Calu3 (cell line): ENCODE results near the gene DMKN. TPM values are rescaled to one million over a fixed set of nuclear protein-coding genes. Genes with fewer than 3 reads are reported as not detected.
A peak's percentile ranks its signal among the peaks of the same experiment; 100 is the strongest.

Experiments used
- BruUV-seq: library from RNA; stranded (reverse); fragments of 400-500 nt; replicated peaks from 2 replicates; lab custom pipeline; 2021; lab: Mats Ljungman, UMichigan
- CTCF ChIA-PET: fragments of 300-600 bp; sonication (Branson Sonifier 250); formaldehyde crosslinking; loops from one replicate; lab custom pipeline; 2022; ENCODE audit warnings: antibody characterized with exemption; lab: Charles Lee
- DNase-seq: peaks from one replicate; pipeline ENCODE4 v3.0.0; 2022
- H3K27ac Mint-ChIP-seq: one replicate; pipeline ENCODE4 v1.8.0; 2022; ENCODE audit warnings: mixed read lengths; ENCODE audit not compliant: unreplicated experiment
- H3K27me3 Mint-ChIP-seq: one replicate; pipeline ENCODE4 v1.8.0; 2022; ENCODE audit warnings: mixed read lengths; ENCODE audit not compliant: unreplicated experiment
- H3K36me3 Mint-ChIP-seq: one replicate; pipeline ENCODE4 v1.8.0; 2022; ENCODE audit warnings: mild to moderate bottlenecking, moderate library complexity, mixed read lengths; ENCODE audit not compliant: insufficient read depth, unreplicated experiment
- H3K4me1 Mint-ChIP-seq: one replicate; pipeline ENCODE4 v1.8.0; 2022; ENCODE audit warnings: mild to moderate bottlenecking, low read depth, mixed read lengths; ENCODE audit not compliant: unreplicated experiment
- H3K4me3 Mint-ChIP-seq: one replicate; pipeline ENCODE4 v1.8.0; 2022; ENCODE audit warnings: mild to moderate bottlenecking, low read depth, moderate library complexity, mixed read lengths; ENCODE audit not compliant: unreplicated experiment
- H3K9me3 Mint-ChIP-seq: one replicate; pipeline ENCODE4 v1.8.0; 2022; ENCODE audit warnings: low read depth, mixed read lengths; ENCODE audit not compliant: unreplicated experiment
- CTCF ChIP-seq: fragments of 200-600 bp; IDR thresholded peaks from one replicate; pipeline ENCODE4 v1.8.0; 2022; ENCODE audit warnings: antibody characterized with exemption; ENCODE audit not compliant: unreplicated experiment
- intact Hi-C: fragments of 100-400 bp; cut with micrococcal nuclease; formaldehyde crosslinking; loops from one replicate; pipeline ENCODE4 v1.10.0; 2022; ENCODE audit not compliant: unreplicated experiment
- total RNA-seq: library from RNA; stranded (reverse); gene quantifications from 2 replicates; pipeline ENCODE4 v1.2.3, GENCODE V29; 2022

DMKN gene
- total RNA-seq, 1 experiment from 2014 or later: 224 TPM

- Mint-ChIP-seq H3K4me3 (no peak overlapping the region), H3K27me3 (peaks cover 43% of the 10 kb centered on the region), H3K27ac (no peak overlapping the region), H3K4me1 (peaks cover 20% of the 10 kb centered on the region), H3K9me3 (no peaks in the 10 kb centered on the region), H3K36me3 (peaks cover 4% of the 10 kb centered on the region)
- BruUV-seq: no TSS peak
- no peak for TF ChIP-seq CTCF
- no peak for DNase-seq
- CTCF ChIA-PET: interaction anchor here (0.7 kb wide), 1 partner anchor 9 kb away, joined by 6 read pairs; no protein-coding TSS in a partner anchor
- intact Hi-C loops: no loop called here
Measured at GRCh38 chr19:35518313-35518712, 4.9 kb upstream of the DMKN start.

- intact Hi-C loops: no loop called here
- Mint-ChIP-seq H3K4me3 (no peak overlapping the region), H3K36me3 (peaks cover 4% of the 10 kb centered on the region), H3K9me3 (no peaks in the 10 kb centered on the region), H3K27me3 (peaks cover 43% of the 10 kb centered on the region), H3K4me1 (peaks cover 22% of the 10 kb centered on the region), H3K27ac (no peak overlapping the region)
- CTCF ChIA-PET: no interaction called here
- no peak for DNase-seq
- no peak for TF ChIP-seq CTCF
- BruUV-seq: no TSS peak
Measured at GRCh38 chr19:35517342-35517741, 3.9 kb upstream of the DMKN start.

- no peak for DNase-seq
- H3K9me3 Mint-ChIP-seq: no peaks in the 10 kb centered on the region
- intact Hi-C loops: no loop called here
- H3K27me3 Mint-ChIP-seq: peaks cover 46% of the 10 kb centered on the region
- peaks cover 4% of the 10 kb centered on the region for H3K36me3 Mint-ChIP-seq
- H3K4me3 Mint-ChIP-seq: no peak overlapping the region
- peaks cover 22% of the 10 kb centered on the region for H3K4me1 Mint-ChIP-seq
- TF ChIP-seq CTCF: no peak
- BruUV-seq: no TSS peak
- CTCF ChIA-PET: no interaction called here
- no peak overlapping the region for H3K27ac Mint-ChIP-seq
Measured at GRCh38 chr19:35516310-35516709, 2.9 kb upstream of the DMKN start.

GRCh38 chr19:35514282-35514809 is 897 bp upstream of the DMKN start:
- peak overlapping the region; percentile 1 for H3K4me3 Mint-ChIP-seq
- TF ChIP-seq CTCF: peak; percentile 2
- peaks cover 37% of the 10 kb centered on the region for H3K27me3 Mint-ChIP-seq
- peaks cover 17% of the 10 kb centered on the region for H3K36me3 Mint-ChIP-seq
- no peaks in the 10 kb centered on the region for H3K9me3 Mint-ChIP-seq
- no peak for DNase-seq
- intact Hi-C loops: loop anchor here (5.0 kb wide), 1 partner anchor 33 kb away; the partner anchor contains the start of gene TMEM147
- H3K4me1 Mint-ChIP-seq: peaks cover 17% of the 10 kb centered on the region
- no TSS peak for BruUV-seq
- no peak overlapping the region for H3K27ac Mint-ChIP-seq
- CTCF ChIA-PET: no interaction called here
